ENCODE measurements around the gene CRELD1. TPM values are rescaled to one million over a fixed set of nuclear protein-coding genes. Genes with fewer than 3 reads are reported as not detected.
A peak's percentile ranks its signal among the peaks of the same experiment; 100 is the strongest.

CRELD1 gene
- total and polyA plus RNA-seq, 2 of the 13 experiments (the other 11 are each of a cell fraction or from before 2014, with no cell fraction given) = 27.1 to 61.9 TPM

GRCh38 chr3:9915254-9916141 lies 18.1 kb upstream of the CRELD1 start (continued):
- 0 out of 2 replicates have a peak, but pooled peaks have one; percentile 54 for TF ChIP-seq BRCA1 (CRISPR knock-in tag; IDR thresholded peaks at IDR 0.05)
- peak; percentile 46 for TF ChIP-seq ZFP91 (CRISPR knock-in tag; IDR thresholded peaks at IDR 0.05; ENCODE audit: borderline replicate concordance)
- peak; percentile 66; the same call in 1 of the 2 replicates for TF ChIP-seq ZNF724P (CRISPR knock-in tag; IDR thresholded peaks at IDR 0.05; ENCODE audit: borderline replicate concordance)
- no peak for TF ChIP-seq THAP9 (CRISPR knock-in tag; IDR thresholded peaks at IDR 0.05; ENCODE audit: borderline replicate concordance)
- TF ChIP-seq ZBTB21 (CRISPR knock-in tag; IDR thresholded peaks at IDR 0.05) = 0 out of 2 replicates have a peak, but pooled peaks have one; percentile 9
- 0 out of 2 replicates have a peak, but pooled peaks have one; percentile 7 for TF ChIP-seq ZBTB42 (CRISPR knock-in tag; IDR thresholded peaks at IDR 0.05)
- TF ChIP-seq MIER3 (CRISPR knock-in tag; IDR thresholded peaks at IDR 0.05; ENCODE audit: borderline replicate concordance) = no peak
- no peak for TF ChIP-seq SP140L (CRISPR knock-in tag; IDR thresholded peaks at IDR 0.05; ENCODE audit: borderline replicate concordance)
- TF ChIP-seq IKZF4 (CRISPR knock-in tag; IDR thresholded peaks at IDR 0.05; ENCODE audit: borderline replicate concordance, low read depth, not compliant biosample characterization) = peak; percentile 22
- TF ChIP-seq PAXIP1 (CRISPR knock-in tag; conservative IDR thresholded peaks at IDR 0.05) = peak; percentile 34
- peak; percentile 58; the same call in 1 of the 2 replicates for TF ChIP-seq TOPORS (CRISPR knock-in tag; IDR thresholded peaks at IDR 0.05)
- peak; percentile 17; the same call in 1 of the 2 replicates for TF ChIP-seq SPEN (CRISPR knock-in tag; IDR thresholded peaks at IDR 0.05; ENCODE audit: low read depth)
- peak; percentile 22; the same call in 1 of the 2 replicates for TF ChIP-seq BCL3 (CRISPR knock-in tag; IDR thresholded peaks at IDR 0.05)
- no peak for TF ChIP-seq CHD2 (IDR thresholded peaks at IDR 0.05; ENCODE audit: low read depth, low read length)
- no peak for TF ChIP-seq TRAFD1 (CRISPR knock-in tag; IDR thresholded peaks at IDR 0.05; ENCODE audit: borderline replicate concordance)
- TF ChIP-seq ZNF557 (CRISPR knock-in tag; IDR thresholded peaks at IDR 0.05) = 0 out of 2 replicates have a peak, but pooled peaks have one; percentile 87
